Measurements from ENCODE around the gene FLYWCH1.
"Not testable (repeated sequence)": the region's sequence is repeated elsewhere in the genome, so short reads cannot be mapped to it uniquely, and the experiment has no call there.

Gene FLYWCH1

GRCh38 chr16:2898831-2899563 is 12.7 kb upstream of the FLYWCH1 start:
- no peak for DNase-seq (ENCODE audit: low read depth)

- no peak for DNase-seq (ENCODE audit: low read depth)
These were observed 12.1 kb upstream of the FLYWCH1 start for GRCh38 chr16:2899564-2900072.

GRCh38 chr16:2900526-2901075 is 11.1 kb upstream of the FLYWCH1 start:
- DNase-seq (ENCODE audit: low read depth), result no peak

- no peak for DNase-seq (ENCODE audit: low read depth)
These were observed 9.2 kb upstream of the FLYWCH1 start for GRCh38 chr16:2902337-2903130.

- peak; percentile 59 for DNase-seq (ENCODE audit: low read depth)
These were observed 7.4 kb upstream of the FLYWCH1 start for GRCh38 chr16:2904100-2904921.

- DNase-seq (ENCODE audit: low read depth), result no peak
These were observed 6.8 kb upstream of the FLYWCH1 start for GRCh38 chr16:2904922-2905240.

GRCh38 chr16:2905241-2905987 is 6.3 kb upstream of the FLYWCH1 start:
- DNase-seq (ENCODE audit: low read depth), result peak; percentile 70

- no peak for DNase-seq (ENCODE audit: low read depth)
These were observed 5.7 kb upstream of the FLYWCH1 start for GRCh38 chr16:2905988-2906387.

GRCh38 chr16:2907084-2907753 is 4.5 kb upstream of the FLYWCH1 start:
- not testable (repeated sequence) for DNase-seq (ENCODE audit: low read depth)

GRCh38 chr16:2910441-2910969 is 1.2 kb upstream of the FLYWCH1 start:
- no peak for DNase-seq (ENCODE audit: low read depth)

GRCh38 chr16:2912330-2913199 is 834 bp downstream of the FLYWCH1 start:
- DNase-seq (ENCODE audit: low read depth), result no peak

GRCh38 chr16:2913603-2914002 is 1.9 kb downstream of the FLYWCH1 start:
- no peak for DNase-seq (ENCODE audit: low read depth)

GRCh38 chr16:2914233-2914632 is 2.5 kb downstream of the FLYWCH1 start:
- no peak for DNase-seq (ENCODE audit: low read depth)

- no peak for DNase-seq (ENCODE audit: low read depth)
These were observed 3.6 kb downstream of the FLYWCH1 start for GRCh38 chr16:2915196-2915929.

GRCh38 chr16:2919511-2920255 is 8.0 kb downstream of the FLYWCH1 start:
- DNase-seq (ENCODE audit: low read depth), result no peak

- DNase-seq (ENCODE audit: low read depth), result no peak
These were observed 11.8 kb downstream of the FLYWCH1 start for GRCh38 chr16:2923481-2923880.

GRCh38 chr16:2924901-2925755 is 13.4 kb downstream of the FLYWCH1 start:
- no peak for DNase-seq (ENCODE audit: low read depth)
